Upper lobe of left lung (tissue), 6 donors: ENCODE measurements around the gene UTP15. TPM values are rescaled to one million over a fixed set of nuclear protein-coding genes. Genes with fewer than 3 reads are reported as not detected.

Experiments
- ATAC-seq, 2 donors: fragments of 200-7000 bp; cut with Tn5 transposase; one replicate each; pipeline ENCODE4 v1.9.1; 2022; ENCODE audit warnings: mild to moderate bottlenecking in 2 of 2, moderate library complexity in 2 of 2; ENCODE audit not compliant: low FRiP score in 2 of 2
- DNase-seq, 2 donors: peaks; one replicate each; pipeline ENCODE4 v3.0.0-alpha.2; 2019 to 2020
- H3K27ac ChIP-seq, 4 donors: fragments of 200-600 bp; sonication (generic); one replicate each; pipeline ENCODE4 v1.5.1; 2016 to 2019
- H3K27me3 ChIP-seq, 4 donors: fragments of 200-600 bp; sonication (generic); one replicate each; pipeline ENCODE4 v1.5.1; 2017 to 2019
- H3K36me3 ChIP-seq, 4 donors: fragments of 200-600 bp; sonication (generic); one replicate each; pipeline ENCODE4 v1.5.1; 2016 to 2019
- H3K4me1 ChIP-seq, 4 donors: fragments of 200-600 bp; sonication (generic); one replicate each; pipeline ENCODE4 v1.5.1; 2018 to 2019
- H3K4me3 ChIP-seq, 4 donors: fragments of 200-600 bp; sonication (generic); one replicate each; pipeline ENCODE4 v1.5.1; 2017 to 2019; ENCODE audit warnings: mild to moderate bottlenecking in 2 of 4, moderate library complexity in 1 of 4
- H3K9me3 ChIP-seq, 4 donors: fragments of 200-600 bp; sonication (generic); one replicate each; pipeline ENCODE4 v1.5.1; 2018 to 2019
- CTCF ChIP-seq, 6 experiments: fragments of 450-650 bp in 4 of 6; fragments of 200-600 bp in 2 of 6; sonication (generic) in 2 of 6; IDR thresholded peaks; one replicate each; pipeline ENCODE4 v1.5.1; 2016 to 2019; ENCODE audit warnings: antibody characterized with exemption in 6 of 6
- EP300 ChIP-seq, 4 donors: sonication (generic); formaldehyde crosslinking; IDR thresholded peaks; one replicate each; pipeline ENCODE4 v1.5.1; 2017; ENCODE audit warnings: antibody characterized with exemption in 4 of 4, control low read depth in 2 of 4
- POLR2A ChIP-seq, 4 donors: fragments of 450-650 bp; IDR thresholded peaks; one replicate each; pipeline ENCODE4 v1.5.1; 2016 to 2017; ENCODE audit warnings: antibody characterized with exemption in 4 of 4, mild to moderate bottlenecking in 2 of 4
- POLR2AphosphoS5 ChIP-seq, 2 donors: sonication (generic); formaldehyde crosslinking; IDR thresholded peaks; one replicate each; pipeline ENCODE4 v1.5.1; 2017; ENCODE audit warnings: antibody characterized with exemption in 2 of 2
- WGBS, 2 donors: methylation state at CpG; one replicate each; pipeline ENCODE4 v1.1.5; 2017 to 2018; 5-methylcytosine and 5-hydroxymethylcytosine counted together
- total RNA-seq, 6 donors: library from RNA; depleted of rRNA in 4 of 6; stranded (reverse); fragments of >200 nt in 4 of 6; gene quantifications; one replicate each; pipeline versions ENCODE4 v1.1.0 to v1.2.1, GENCODE V29; 2016 to 2021
- donor health status: DM: no; HTN: no; CAD: no; lungs with moderate emphysema.
- donor health status: DM: no; HTN: yes; CAD: no; lungs with severe emphysema.

Gene UTP15
- total RNA-seq, 6 donors from 2014 or later, result 8.8 to 28.6 (median 16.5) TPM

DNA sequence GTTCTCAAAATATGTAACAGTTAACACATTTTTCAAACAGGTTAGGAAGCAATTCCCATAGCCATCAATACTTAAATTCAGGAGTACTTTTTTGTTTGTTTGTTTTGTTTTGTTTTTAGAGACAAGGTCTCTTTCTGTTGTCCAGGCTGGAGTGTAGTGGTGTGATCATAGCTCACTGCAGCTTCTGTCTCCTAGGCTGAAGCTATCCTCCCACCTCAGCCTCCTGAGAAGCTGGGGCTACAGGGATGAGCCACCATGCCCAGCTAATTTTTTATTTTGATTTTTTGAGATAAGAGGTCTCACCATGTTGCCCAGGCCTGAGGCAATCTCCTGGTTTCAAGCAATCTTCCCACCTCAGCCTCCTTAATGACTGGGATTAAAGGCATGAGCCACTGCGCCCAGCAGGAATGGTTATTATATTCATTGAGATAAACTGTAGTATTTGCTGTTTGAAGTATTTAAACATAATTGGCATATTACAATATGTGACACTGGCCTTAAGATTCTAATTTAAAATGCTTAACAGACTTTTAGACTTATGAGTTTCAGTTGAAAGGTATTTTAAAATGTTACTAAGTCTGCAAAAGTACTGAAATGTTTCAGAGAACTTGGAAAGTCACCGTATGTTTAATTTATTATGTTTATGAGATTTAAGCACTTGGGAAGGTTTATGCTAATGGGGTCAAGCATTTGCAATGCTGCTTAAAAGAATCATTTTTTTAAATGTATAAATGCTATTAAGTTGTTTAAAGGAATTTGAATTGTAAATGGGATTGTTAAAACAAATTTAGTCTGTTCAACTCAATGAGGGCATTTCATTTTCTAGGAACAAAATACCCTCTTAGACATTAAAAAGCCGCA, 17.0 kb downstream of the UTP15 start:
- Histone ChIP-seq H3K36me3 (peaks cover 15 to 49% (median 26%) of the 10 kb centered on the region in 4 donors), H3K27ac (no peak overlapping the region), H3K27me3 (no peaks in the 10 kb centered on the region), H3K9me3 (no peaks in the 10 kb centered on the region), H3K4me3 (no peak overlapping the region), H3K4me1 (no peaks in the 10 kb centered on the region)
- WGBS, 2 donors, result 62 to 79% methylated on average over 3 of the region's 3 CpGs
- TF ChIP-seq POLR2A (IDR thresholded peaks at IDR 0.05) (no peak), POLR2AphosphoS5 (IDR thresholded peaks at IDR 0.05) (no peak), EP300 (IDR thresholded peaks at IDR 0.05) (no peak)
- DNase-seq, result no peak
- ATAC-seq, result no peak

DNA sequence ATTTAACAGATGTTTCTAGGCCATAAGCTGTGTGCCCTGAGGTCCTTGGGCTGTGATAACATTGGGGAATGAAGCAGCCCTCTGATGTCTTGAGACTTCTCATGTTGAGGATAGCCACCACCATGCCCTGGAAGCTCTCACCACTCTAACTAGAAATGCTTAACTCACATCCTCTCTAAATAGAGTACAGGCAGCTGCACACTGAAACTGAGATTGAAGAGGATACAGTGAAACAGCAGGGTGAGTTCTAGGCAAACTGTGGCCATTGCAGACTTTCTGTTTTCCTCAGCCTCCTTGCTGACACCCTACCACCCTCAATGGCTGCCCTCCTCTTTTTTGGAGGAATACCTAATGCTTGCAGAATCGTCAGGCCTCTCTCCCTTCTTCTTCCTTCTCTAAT, 22.4 kb downstream of the UTP15 start:
- 43 to 47% methylated on average over 1 of the region's 1 CpG for WGBS, 2 donors
- H3K27ac ChIP-seq, result no peak overlapping the region
- no peak for ATAC-seq
- no peak for DNase-seq
- H3K27me3 ChIP-seq, result no peaks in the 10 kb centered on the region
- H3K9me3 ChIP-seq, result no peaks in the 10 kb centered on the region
- H3K4me3 ChIP-seq, result no peak overlapping the region
- H3K4me1 ChIP-seq, result no peaks in the 10 kb centered on the region
- TF ChIP-seq POLR2AphosphoS5 (IDR thresholded peaks at IDR 0.05), result no peak
- TF ChIP-seq EP300 (IDR thresholded peaks at IDR 0.05), result no peak
- TF ChIP-seq POLR2A (IDR thresholded peaks at IDR 0.05), result no peak
- no peak for TF ChIP-seq CTCF (IDR thresholded peaks at IDR 0.05)
- H3K36me3 ChIP-seq, result peaks cover 0 to 1% (median 0%) of the 10 kb centered on the region in 4 donors

DNA sequence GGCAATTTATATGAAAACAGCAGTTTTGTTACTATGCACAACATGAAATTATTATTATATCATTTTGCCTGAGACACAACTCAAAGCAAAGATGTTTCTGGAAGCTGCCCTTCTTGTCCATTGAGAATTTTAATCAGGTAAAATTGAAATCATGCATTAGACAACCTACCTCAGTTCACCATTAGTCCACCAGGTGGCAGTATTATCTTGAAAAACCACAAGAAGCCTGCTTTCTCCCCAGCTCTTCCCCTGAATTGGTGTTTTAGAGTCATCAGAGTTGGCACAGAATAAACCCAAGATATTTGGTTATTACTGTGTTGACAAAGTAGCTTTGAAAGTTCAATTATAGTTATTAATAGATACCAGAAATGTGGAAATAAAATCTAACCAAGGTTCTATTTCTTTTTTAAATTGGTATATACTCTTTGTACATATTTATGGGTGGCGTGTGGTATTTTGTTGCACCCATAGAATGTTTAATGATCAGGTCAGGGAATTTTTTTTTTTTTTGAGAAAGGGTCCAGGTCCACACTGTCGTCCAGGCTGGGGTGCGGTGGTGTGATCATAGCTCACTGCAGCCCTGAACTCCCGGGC, 25.7 kb downstream of the UTP15 start:
- Histone ChIP-seq H3K9me3 (no peaks in the 10 kb centered on the region), H3K27ac (no peak overlapping the region), H3K4me3 (no peak overlapping the region), H3K27me3 (no peaks in the 10 kb centered on the region), H3K4me1 (no peaks in the 10 kb centered on the region), H3K36me3 (no peaks in the 10 kb centered on the region)
- WGBS, 2 donors, result 49 to 60% methylated on average over 4 of the region's 4 CpGs
- peak; percentile 69 to 88 for ATAC-seq
- TF ChIP-seq CTCF (IDR thresholded peaks at IDR 0.05) (peak; percentile 79 to 89 (median 84)), POLR2AphosphoS5 (IDR thresholded peaks at IDR 0.05) (no peak), EP300 (IDR thresholded peaks at IDR 0.05) (no peak)
- DNase-seq, result no peak

- H3K4me1 ChIP-seq, result no peaks in the 10 kb centered on the region
- no peaks in the 10 kb centered on the region for H3K9me3 ChIP-seq
- no peaks in the 10 kb centered on the region for H3K36me3 ChIP-seq
- no peak overlapping the region for H3K27ac ChIP-seq
- no peak for TF ChIP-seq EP300 (IDR thresholded peaks at IDR 0.05)
- no peak for TF ChIP-seq POLR2AphosphoS5 (IDR thresholded peaks at IDR 0.05)
- TF ChIP-seq CTCF (IDR thresholded peaks at IDR 0.05), result no peak
- no peak for TF ChIP-seq POLR2A (IDR thresholded peaks at IDR 0.05)
- no peak overlapping the region for H3K4me3 ChIP-seq
- DNase-seq (no peak), ATAC-seq (no peak)
- 55 to 56% methylated on average over 4 of the region's 4 CpGs for WGBS, 2 donors
- no peaks in the 10 kb centered on the region for H3K27me3 ChIP-seq
Measured at GRCh38 chr5:73591698-73592501, 26.4 kb downstream of the UTP15 start.

GRCh38 chr5:73592551-73592950, 27.0 kb downstream of the UTP15 start:
- ATAC-seq, result no peak
- no peaks in the 10 kb centered on the region for H3K27me3 ChIP-seq
- no peaks in the 10 kb centered on the region for H3K36me3 ChIP-seq
- no peaks in the 10 kb centered on the region for H3K4me1 ChIP-seq
- no peak overlapping the region for H3K4me3 ChIP-seq
- H3K9me3 ChIP-seq, result no peaks in the 10 kb centered on the region
- no peak overlapping the region for H3K27ac ChIP-seq
- no peak for DNase-seq
- WGBS, 2 donors, result 44 to 55% methylated on average over 1 of the region's 1 CpG
- TF ChIP-seq EP300 (IDR thresholded peaks at IDR 0.05), result no peak
- TF ChIP-seq POLR2A (IDR thresholded peaks at IDR 0.05), result no peak
- TF ChIP-seq POLR2AphosphoS5 (IDR thresholded peaks at IDR 0.05), result no peak
- no peak for TF ChIP-seq CTCF (IDR thresholded peaks at IDR 0.05)
